ENCODE results near the gene NCAPD3.
A peak's percentile ranks its signal among the peaks of the same experiment; 100 is the strongest.

The NCAPD3 gene

GRCh38 chr11:134252346-134253187, 28.8 kb upstream of the NCAPD3 start:
- peak; percentile 83 to 85 for DNase-seq

- no peak for DNase-seq
Measured at GRCh38 chr11:134250675-134251074, 26.9 kb upstream of the NCAPD3 start.

- DNase-seq: peak; percentile 46 to 47
Measured at GRCh38 chr11:134250246-134250645, 26.5 kb upstream of the NCAPD3 start.

- no peak for DNase-seq
Measured at GRCh38 chr11:134248910-134249480, 25.2 kb upstream of the NCAPD3 start.

GRCh38 chr11:134246678-134247077, 22.9 kb upstream of the NCAPD3 start:
- DNase-seq: no peak

- DNase-seq: no peak
Measured at GRCh38 chr11:134246100-134246499, 22.3 kb upstream of the NCAPD3 start.

- no peak for DNase-seq
Measured at GRCh38 chr11:134245434-134245833, 21.7 kb upstream of the NCAPD3 start.

- peak; percentile 50 to 65 for DNase-seq
Measured at GRCh38 chr11:134244593-134244992, 20.8 kb upstream of the NCAPD3 start.

GRCh38 chr11:134243913-134244312, 20.1 kb upstream of the NCAPD3 start:
- no peak for DNase-seq

- no peak for DNase-seq
Measured at GRCh38 chr11:134242376-134242775, 18.6 kb upstream of the NCAPD3 start.

GRCh38 chr11:134240592-134240991, 16.8 kb upstream of the NCAPD3 start:
- no peak for DNase-seq

GRCh38 chr11:134238956-134239355, 15.2 kb upstream of the NCAPD3 start:
- no peak for DNase-seq

GRCh38 chr11:134237557-134237922, 13.8 kb upstream of the NCAPD3 start:
- DNase-seq: no peak

- DNase-seq: no peak
Measured at GRCh38 chr11:134236834-134237556, 13.2 kb upstream of the NCAPD3 start.

- DNase-seq: no peak
Measured at GRCh38 chr11:134235399-134235798, 11.6 kb upstream of the NCAPD3 start.

GRCh38 chr11:134233729-134234179, 10.0 kb upstream of the NCAPD3 start:
- no peak for DNase-seq

GRCh38 chr11:134231958-134232659, 8.3 kb upstream of the NCAPD3 start:
- DNase-seq: peak; percentile 50 to 72

- DNase-seq: no peak
Measured at GRCh38 chr11:134230339-134230738, 6.6 kb upstream of the NCAPD3 start.

- no peak for DNase-seq
Measured at GRCh38 chr11:134229126-134229790, 5.5 kb upstream of the NCAPD3 start.

- peak; percentile 12 to 24 for DNase-seq
Measured at GRCh38 chr11:134228625-134229024, 4.9 kb upstream of the NCAPD3 start.

- no peak for DNase-seq
Measured at GRCh38 chr11:134226806-134227325, 3.1 kb upstream of the NCAPD3 start.
